ENCODE results near the gene MAST2. TPM values are rescaled to one million over a fixed set of nuclear protein-coding genes. Genes with fewer than 3 reads are reported as not detected.
"Not testable (repeated sequence)": the region's sequence is repeated elsewhere in the genome, so short reads cannot be mapped to it uniquely, and the experiment has no call there.

MAST2 gene
- total RNA-seq, 1 experiment from 2014 or later = 41.9 TPM

DNA sequence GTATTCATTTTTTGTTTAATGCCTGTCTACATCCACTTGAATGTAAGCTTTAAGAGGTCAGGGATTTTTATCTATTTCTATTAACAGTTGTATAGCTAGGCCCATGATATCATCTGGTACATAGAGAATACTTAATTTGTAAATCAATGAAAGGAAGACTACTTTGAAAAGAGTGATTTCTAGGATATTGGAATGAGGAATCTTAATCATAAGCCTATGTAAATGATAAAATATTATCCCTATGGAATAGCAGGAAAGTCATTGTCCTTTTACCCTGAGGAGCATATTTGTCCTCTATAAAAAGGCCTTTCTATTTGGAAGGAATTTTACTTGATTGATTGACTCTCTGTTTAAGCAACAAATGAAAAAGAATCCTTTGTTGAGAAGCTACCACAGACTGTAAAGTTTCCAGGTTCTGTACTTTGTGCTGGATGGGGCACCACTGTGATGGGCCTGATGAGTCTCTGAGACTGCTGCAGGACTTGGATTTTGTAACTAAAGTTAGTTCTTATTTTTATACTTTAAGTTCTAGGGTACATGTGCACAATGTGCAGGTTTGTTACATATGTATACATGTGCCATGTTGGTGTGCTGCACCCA lies 53.8 kb downstream of the MAST2 start:
- no peak for TF ChIP-seq CBX3 (IDR thresholded peaks at IDR 0.05; ENCODE audit: low read depth)
- Histone ChIP-seq H3K9me2 (ENCODE audit: insufficient read depth) (no peaks in the 10 kb centered on the region), H2AFZ (ENCODE audit: low read depth, low read length, poor library complexity, severe bottlenecking) (no peak overlapping the region), H3K27ac (ENCODE audit: low read depth, low read length) (no peak overlapping the region), H3K36me3 (ENCODE audit: control insufficient read depth in 1 of 2, insufficient read depth in 2 of 2, low read length in 2 of 2) (no peaks in the 10 kb centered on the region), H3K9me3 (ENCODE audit: control insufficient read depth in 1 of 2, insufficient read depth in 1 of 2, low read depth in 1 of 2, low read length in 2 of 2) (no peaks in the 10 kb centered on the region), H3K4me1 (ENCODE audit: control insufficient read depth in 1 of 2, insufficient read depth in 2 of 2, low read length in 2 of 2) (no peaks in the 10 kb centered on the region), H3K4me2 (ENCODE audit: low read length) (no peak overlapping the region), H3K27me3 (ENCODE audit: insufficient read depth, low read length) (no peaks in the 10 kb centered on the region), H4K20me1 (ENCODE audit: insufficient read depth) (no peaks in the 10 kb centered on the region), H3K9ac (ENCODE audit: low read length) (no peak overlapping the region), H3K79me2 (ENCODE audit: insufficient read depth, low read length) (peaks cover 48% of the 10 kb centered on the region), H3K4me3 (replicated peaks in 1 of 2; ENCODE audit: low read depth in 1 of 2, low read length in 2 of 2) (no peak overlapping the region)
- no TSS peak for BruUV-seq (replicated peaks)
- DNase-seq (ENCODE audit: low read depth, low spot score) (no peak), ATAC-seq (no peak)
- CTCF ChIA-PET = no interaction called here
- RAD21 ChIA-PET (ENCODE audit: low non-redundant PET in 1 of 2, low total read pairs in 2 of 2, uncharacterized antibody in 2 of 2, unreplicated experiment in 2 of 2) = no interaction called here
- POLR2A ChIA-PET = no interaction called here
- intact Hi-C loops (cut with micrococcal nuclease) = no loop called here

GRCh38 chr1:45857755-45858492 lies 54.5 kb downstream of the MAST2 start:
- H4K20me1 ChIP-seq (ENCODE audit: insufficient read depth); H3K27me3 ChIP-seq (ENCODE audit: insufficient read depth, low read length); CTCF ChIA-PET; H3K9me3 ChIP-seq (ENCODE audit: control insufficient read depth in 1 of 2, insufficient read depth in 1 of 2, low read depth in 1 of 2, low read length in 2 of 2); H3K27ac ChIP-seq (ENCODE audit: low read depth, low read length); intact Hi-C loops (cut with micrococcal nuclease); RAD21 ChIA-PET (ENCODE audit: low non-redundant PET in 1 of 2, low total read pairs in 2 of 2, uncharacterized antibody in 2 of 2, unreplicated experiment in 2 of 2); H3K4me1 ChIP-seq (ENCODE audit: control insufficient read depth in 1 of 2, insufficient read depth in 2 of 2, low read length in 2 of 2); H3K4me3 ChIP-seq (replicated peaks in 1 of 2; ENCODE audit: low read depth in 1 of 2, low read length in 2 of 2); POLR2A ChIA-PET; DNase-seq (ENCODE audit: low read depth, low spot score); H3K9me2 ChIP-seq (ENCODE audit: insufficient read depth); H3K9ac ChIP-seq (ENCODE audit: low read length); BruUV-seq (replicated peaks); H3K4me2 ChIP-seq (ENCODE audit: low read length); H3K36me3 ChIP-seq (ENCODE audit: control insufficient read depth in 1 of 2, insufficient read depth in 2 of 2, low read length in 2 of 2); ATAC-seq; H2AFZ ChIP-seq (ENCODE audit: low read depth, low read length, poor library complexity, severe bottlenecking): not testable (repeated sequence)
- peaks cover 50% of the 10 kb centered on the region for H3K79me2 ChIP-seq (ENCODE audit: insufficient read depth, low read length)

DNA sequence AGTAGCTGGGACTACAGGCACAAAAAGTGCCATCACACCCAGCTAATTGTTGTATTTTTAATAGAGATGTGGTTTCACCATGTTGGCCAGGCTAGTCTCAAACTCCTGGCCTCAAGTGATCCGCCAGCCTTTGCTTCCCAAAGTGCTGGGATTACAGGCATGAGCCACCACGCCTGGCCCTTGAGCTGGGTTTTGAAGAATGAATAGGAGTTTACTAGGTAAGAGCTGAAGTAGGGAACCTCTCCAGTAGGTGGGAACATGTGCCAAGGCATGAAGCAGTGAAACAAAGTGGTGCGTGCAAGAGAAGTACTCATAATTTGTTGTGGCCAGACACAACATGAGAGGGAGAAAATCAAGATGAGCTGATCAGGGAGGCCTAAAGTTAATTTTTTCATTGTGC lies 55.8 kb downstream of the MAST2 start:
- no peaks in the 10 kb centered on the region for H3K4me1 ChIP-seq (ENCODE audit: control insufficient read depth in 1 of 2, insufficient read depth in 2 of 2, low read length in 2 of 2)
- ChIA-PET CTCF (no interaction called here), POLR2A (no interaction called here), RAD21 (ENCODE audit: low non-redundant PET in 1 of 2, low total read pairs in 2 of 2, uncharacterized antibody in 2 of 2, unreplicated experiment in 2 of 2) (no interaction called here)
- no peak for DNase-seq (ENCODE audit: low read depth, low spot score)
- no peaks in the 10 kb centered on the region for H4K20me1 ChIP-seq (ENCODE audit: insufficient read depth)
- ATAC-seq = no peak
- no peaks in the 10 kb centered on the region for H3K36me3 ChIP-seq (ENCODE audit: control insufficient read depth in 1 of 2, insufficient read depth in 2 of 2, low read length in 2 of 2)
- TF ChIP-seq YY1 (IDR thresholded peaks at IDR 0.05; ENCODE audit: extremely low read depth, insufficient replicate concordance, low read depth, low read length) (no peak), CBX3 (IDR thresholded peaks at IDR 0.05; ENCODE audit: low read depth) (no peak), SIN3A (IDR thresholded peaks at IDR 0.05; ENCODE audit: low read depth) (no peak), MAX (IDR thresholded peaks at IDR 0.05) (no peak), ZFX (IDR thresholded peaks at IDR 0.05) (no peak), REST (IDR thresholded peaks at IDR 0.05; ENCODE audit: low read depth) (no peak), POLR2AphosphoS5 (IDR thresholded peaks at IDR 0.05; ENCODE audit: low read depth, low read length) (no peak)
- H3K79me2 ChIP-seq (ENCODE audit: insufficient read depth, low read length) = peaks cover 63% of the 10 kb centered on the region
- H3K4me2 ChIP-seq (ENCODE audit: low read length) = no peak overlapping the region
- no peak overlapping the region for H2AFZ ChIP-seq (ENCODE audit: low read depth, low read length, poor library complexity, severe bottlenecking)
- intact Hi-C loops (cut with micrococcal nuclease) = no loop called here
- H3K27me3 ChIP-seq (ENCODE audit: insufficient read depth, low read length) = no peaks in the 10 kb centered on the region
- no peaks in the 10 kb centered on the region for H3K9me2 ChIP-seq (ENCODE audit: insufficient read depth)
- no peaks in the 10 kb centered on the region for H3K9me3 ChIP-seq (ENCODE audit: control insufficient read depth in 1 of 2, insufficient read depth in 1 of 2, low read depth in 1 of 2, low read length in 2 of 2)
- BruUV-seq (replicated peaks) = no TSS peak
- no peak overlapping the region for H3K27ac ChIP-seq (ENCODE audit: low read depth, low read length)
- no peak overlapping the region for H3K4me3 ChIP-seq (replicated peaks in 1 of 2; ENCODE audit: low read depth in 1 of 2, low read length in 2 of 2)
- no peak overlapping the region for H3K9ac ChIP-seq (ENCODE audit: low read length)
